D721Med (cell line): Measurements from ENCODE around the gene KDM5C.

Experiments
- DNase-seq: peaks from one replicate; pipeline ENCODE4 v3.0.0; 2011; ENCODE audit warnings: low spot score; ENCODE audit not compliant: insufficient read length
- FAIRE-seq: peaks from 2 replicates; lab custom pipeline; 2011; peaks lifted over from hg19 to GRCh38; lab: Jason Lieb, UNC
- TF ChIP-seq, protein P1 (sequence below): IDR thresholded peaks from 2 replicates; pipeline ENCODE4 v1.5.1; 2012; ENCODE audit warnings: mild to moderate bottlenecking, control low read depth; ENCODE audit not compliant: insufficient read depth; ENCODE audit errors: missing control alignments

The KDM5C gene

DNA sequence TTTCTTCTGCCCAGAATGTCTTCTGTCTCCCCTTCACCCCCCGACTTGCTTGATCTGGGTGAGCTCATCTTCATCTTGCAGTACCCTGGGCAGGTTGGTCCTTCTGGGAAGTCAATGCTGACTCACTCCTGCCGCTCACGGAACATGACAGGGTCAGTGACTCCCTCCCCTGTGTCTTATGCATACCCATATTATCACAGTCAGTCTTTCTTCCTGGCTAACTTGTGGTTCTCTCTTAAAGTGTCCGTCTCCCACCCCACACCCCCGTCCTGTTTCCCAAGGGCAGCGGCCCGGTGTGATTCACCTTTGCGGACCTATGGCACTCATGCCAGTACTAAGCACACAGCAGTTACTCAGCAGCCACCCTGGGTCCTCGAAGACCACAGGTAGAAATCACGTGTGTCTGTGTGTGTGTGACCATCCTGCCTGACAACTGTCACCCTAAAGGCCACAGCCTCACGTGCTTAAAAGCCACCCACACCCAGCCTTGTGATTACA, 38.6 kb upstream of the KDM5C start:
- FAIRE-seq: no peak
- DNase-seq: no peak
- TF ChIP-seq, protein P1, sequence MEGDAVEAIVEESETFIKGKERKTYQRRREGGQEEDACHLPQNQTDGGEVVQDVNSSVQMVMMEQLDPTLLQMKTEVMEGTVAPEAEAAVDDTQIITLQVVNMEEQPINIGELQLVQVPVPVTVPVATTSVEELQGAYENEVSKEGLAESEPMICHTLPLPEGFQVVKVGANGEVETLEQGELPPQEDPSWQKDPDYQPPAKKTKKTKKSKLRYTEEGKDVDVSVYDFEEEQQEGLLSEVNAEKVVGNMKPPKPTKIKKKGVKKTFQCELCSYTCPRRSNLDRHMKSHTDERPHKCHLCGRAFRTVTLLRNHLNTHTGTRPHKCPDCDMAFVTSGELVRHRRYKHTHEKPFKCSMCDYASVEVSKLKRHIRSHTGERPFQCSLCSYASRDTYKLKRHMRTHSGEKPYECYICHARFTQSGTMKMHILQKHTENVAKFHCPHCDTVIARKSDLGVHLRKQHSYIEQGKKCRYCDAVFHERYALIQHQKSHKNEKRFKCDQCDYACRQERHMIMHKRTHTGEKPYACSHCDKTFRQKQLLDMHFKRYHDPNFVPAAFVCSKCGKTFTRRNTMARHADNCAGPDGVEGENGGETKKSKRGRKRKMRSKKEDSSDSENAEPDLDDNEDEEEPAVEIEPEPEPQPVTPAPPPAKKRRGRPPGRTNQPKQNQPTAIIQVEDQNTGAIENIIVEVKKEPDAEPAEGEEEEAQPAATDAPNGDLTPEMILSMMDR: no peak

DNA sequence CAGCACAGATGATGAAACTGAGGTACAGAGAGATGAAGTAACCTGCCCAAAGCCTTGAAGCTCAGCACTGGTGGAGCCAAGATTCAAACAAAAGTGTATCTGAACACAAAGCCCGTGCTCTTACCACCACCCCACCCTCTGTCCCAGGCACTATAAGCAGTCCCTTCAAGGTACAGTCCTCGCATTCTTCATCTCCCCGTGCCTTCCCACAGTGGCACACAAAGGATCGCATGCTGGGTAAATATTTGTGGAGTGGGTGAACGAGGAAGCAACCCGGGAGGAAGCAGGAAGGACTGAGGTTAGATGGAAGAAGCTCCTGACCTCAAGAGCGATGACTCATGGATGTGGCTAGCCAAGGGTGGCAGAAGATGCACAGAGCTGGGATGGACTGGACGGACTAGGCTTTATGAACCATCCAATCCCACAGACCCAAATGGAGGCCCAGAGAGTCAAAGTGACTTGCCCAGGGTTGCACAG, 37.9 kb upstream of the KDM5C start:
- TF ChIP-seq, protein P1: no peak
- DNase-seq: no peak
- FAIRE-seq: no peak

DNA sequence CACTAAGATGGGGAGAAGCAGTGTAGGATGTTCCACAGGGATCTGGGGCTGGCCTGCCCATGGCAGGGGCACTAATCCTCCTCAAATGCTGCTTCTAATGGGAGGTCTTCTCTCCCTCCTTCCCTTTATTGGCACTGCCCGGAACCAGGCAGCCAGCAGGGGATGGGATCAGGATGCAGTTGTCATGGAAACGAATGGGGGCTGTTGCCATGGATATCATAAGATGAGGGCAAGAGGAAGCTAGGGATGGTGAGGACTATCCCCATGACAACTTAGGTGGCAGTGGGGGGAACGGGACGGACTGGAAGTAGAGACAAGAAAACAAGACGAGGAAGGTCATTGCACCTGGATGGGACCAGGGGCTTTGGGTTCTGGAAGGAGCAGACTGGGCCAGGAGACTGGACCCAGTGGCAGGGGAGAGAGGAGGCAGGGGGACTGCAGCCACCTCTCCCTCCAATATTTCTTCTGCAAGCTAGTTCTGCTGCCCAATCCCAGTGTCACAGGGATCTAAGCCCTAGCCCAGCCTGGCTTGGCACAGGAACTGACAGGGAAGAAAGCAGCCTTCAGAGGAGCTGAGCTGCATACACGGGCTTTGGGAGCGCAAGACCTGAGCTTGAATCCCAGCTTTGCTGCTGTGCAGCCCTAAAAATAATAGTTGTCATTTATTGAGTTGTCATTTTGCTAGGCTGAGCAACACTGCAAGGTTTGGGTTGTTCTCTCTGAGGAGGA, 37.3 kb upstream of the KDM5C start:
- TF ChIP-seq, protein P1: no peak
- FAIRE-seq (no peak), DNase-seq (no peak)

DNA sequence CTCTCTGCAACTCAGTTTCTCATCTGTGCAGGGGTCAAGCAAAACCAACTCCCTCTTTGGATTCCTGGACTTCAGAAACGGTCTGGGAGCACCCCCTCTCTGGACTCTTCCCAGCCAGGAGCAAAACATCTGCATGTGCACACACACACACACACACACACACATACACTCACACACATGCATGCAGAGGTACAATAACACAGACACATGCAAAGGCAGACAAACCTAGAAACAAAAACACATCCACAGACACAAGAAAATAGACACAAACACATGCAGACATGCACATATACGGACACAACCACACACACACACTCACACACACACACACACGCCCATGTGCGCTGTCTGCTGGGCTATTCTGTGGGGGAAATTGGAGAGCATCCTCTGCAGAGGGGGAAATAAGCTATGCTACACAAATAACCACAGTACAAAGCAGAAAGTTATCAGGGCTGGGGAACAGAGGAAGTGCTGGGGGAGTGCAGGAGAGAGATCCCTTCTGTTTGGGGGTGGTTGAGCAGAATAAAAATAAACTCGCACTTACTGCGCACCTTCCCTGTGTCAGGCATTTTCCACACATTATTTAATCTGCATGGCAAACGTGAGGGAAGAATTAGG, 36.5 kb upstream of the KDM5C start:
- TF ChIP-seq, protein P1: no peak

DNA sequence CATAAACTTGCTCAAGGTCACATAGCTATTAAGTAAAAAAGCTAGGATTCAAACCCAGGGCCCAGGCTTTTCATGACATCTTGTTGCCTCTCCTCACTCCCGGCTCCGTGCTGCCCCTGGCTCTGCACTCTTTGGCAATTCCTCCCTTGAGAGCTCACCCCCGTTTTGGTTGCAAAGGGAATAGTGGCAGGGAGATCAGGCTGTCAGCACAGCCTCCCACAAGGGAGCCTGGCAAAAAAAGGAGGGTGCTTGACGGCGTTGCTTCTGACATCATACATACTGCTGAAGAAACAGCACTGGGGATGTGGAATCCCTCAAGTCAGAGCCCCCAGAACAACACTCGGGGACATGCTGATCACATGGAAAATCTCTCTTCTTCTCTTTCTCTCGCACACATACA, 35.8 kb upstream of the KDM5C start:
- no peak for FAIRE-seq
- DNase-seq: no peak
- TF ChIP-seq, protein P1: no peak

More for the DNA sequence above, 36.5 kb upstream of the KDM5C start:
- DNase-seq: no peak
- FAIRE-seq: no peak

DNA sequence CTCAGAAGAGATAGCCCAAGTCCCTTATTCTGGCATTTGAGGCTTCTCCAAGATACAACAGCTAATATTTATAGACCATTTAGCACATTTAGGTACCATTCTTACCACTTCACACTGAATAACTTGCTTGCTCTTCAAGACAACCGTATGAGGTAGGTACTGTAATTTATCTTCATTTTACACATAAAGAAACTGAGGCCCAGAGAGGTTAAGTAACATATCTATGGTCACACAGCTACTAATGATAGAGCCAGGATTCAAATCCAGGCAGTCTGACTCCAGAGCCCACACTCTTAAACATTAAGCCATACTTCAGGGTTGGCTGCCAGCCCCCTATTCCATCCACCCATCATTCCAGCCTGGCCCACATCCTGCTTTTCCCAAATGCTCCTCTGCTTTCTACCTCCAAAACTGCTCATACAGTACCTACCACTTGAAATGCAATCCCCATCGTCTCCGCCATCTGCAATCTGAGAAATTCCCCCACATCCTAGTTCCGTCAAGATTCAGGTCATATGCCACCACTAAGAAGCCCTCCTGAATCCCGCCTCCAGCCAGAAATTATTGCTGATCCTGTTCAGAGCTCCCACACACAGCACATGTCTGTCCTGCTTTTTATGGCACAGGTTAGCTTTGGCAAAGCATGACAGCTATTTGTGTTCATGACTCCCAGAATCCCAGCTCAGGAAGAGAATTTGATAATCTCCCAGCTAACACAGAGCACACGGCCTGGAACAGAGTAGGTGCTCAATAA, 32.8 kb upstream of the KDM5C start:
- TF ChIP-seq, protein P1: no peak
- FAIRE-seq (no peak), DNase-seq (no peak)
